Liver (tissue), 9 donors: ENCODE data around the gene FAM120B. TPM values are rescaled to one million over a fixed set of nuclear protein-coding genes. Genes with fewer than 3 reads are reported as not detected.

ENCODE experiments used
- DNase-seq: peaks from one replicate; pipeline ENCODE4 v3.0.0-alpha.2; 2017; ENCODE audit warnings: low spot score
- H3K27ac ChIP-seq, 2 donors: one replicate each; pipeline ENCODE4 v1.7.0; 2013; ENCODE audit warnings: inconsistent platforms in 2 of 2, low read length in 2 of 2, control low read depth in 1 of 2, low read depth in 1 of 2, mild to moderate bottlenecking in 1 of 2
- H3K27me3 ChIP-seq, 4 donors: one replicate each; pipeline versions ENCODE4 v1.6.1 to v1.7.0; 2013; ENCODE audit warnings: low read length in 3 of 4, inconsistent platforms in 1 of 4, mild to moderate bottlenecking in 1 of 4, moderate library complexity in 1 of 4; ENCODE audit not compliant: control insufficient read depth in 4 of 4, insufficient read depth in 4 of 4
- H3K36me3 ChIP-seq, 4 donors: one replicate each; pipeline versions ENCODE4 v1.6.1 to v1.7.0; 2013; ENCODE audit warnings: low read length in 3 of 4, mild to moderate bottlenecking in 3 of 4, low read depth in 1 of 4, moderate library complexity in 1 of 4; ENCODE audit not compliant: control insufficient read depth in 4 of 4, insufficient read depth in 3 of 4
- H3K4me1 ChIP-seq, 4 donors: one replicate each; pipeline versions ENCODE4 v1.6.1 to v1.7.0; 2013; ENCODE audit warnings: low read length in 3 of 4, mild to moderate bottlenecking in 3 of 4, moderate library complexity in 1 of 4; ENCODE audit not compliant: control insufficient read depth in 4 of 4, insufficient read depth in 4 of 4
- H3K4me3 ChIP-seq, 3 donors: one replicate each; pipeline versions ENCODE4 v1.6.1 to v1.7.0; 2013; ENCODE audit warnings: low read length in 3 of 3, control low read depth in 1 of 3, low read depth in 1 of 3, mild to moderate bottlenecking in 1 of 3
- H3K9ac ChIP-seq, 2 donors: one replicate each; pipeline ENCODE4 v1.7.0; 2013; ENCODE audit warnings: low read length in 2 of 2, mild to moderate bottlenecking in 2 of 2, moderate library complexity in 2 of 2, control low read depth in 1 of 2, low read depth in 1 of 2
- H3K9me3 ChIP-seq, 4 donors: one replicate each; pipeline versions ENCODE4 v1.6.1 to v1.7.0; 2013; ENCODE audit warnings: low read length in 3 of 4; ENCODE audit not compliant: control insufficient read depth in 4 of 4
- ATF3 ChIP-seq: IDR thresholded peaks from 2 replicates; pipeline ENCODE4 v1.6.1; 2016; ENCODE audit warnings: antibody characterized with exemption
- CTCF ChIP-seq: fragments of 150-350 bp; IDR thresholded peaks from 2 replicates; pipeline ENCODE4 v1.5.1; 2017; ENCODE audit warnings: improper control_type of control experiment, low read depth, low read length; ENCODE audit not compliant: missing input control
- FOXA2 ChIP-seq: IDR thresholded peaks from 2 replicates; pipeline ENCODE4 v1.6.1; 2016; ENCODE audit warnings: antibody characterized with exemption
- GABPA ChIP-seq, 2 donors: IDR thresholded peaks in 1 of 2; conservative IDR thresholded peaks in 1 of 2; 2 replicates each; pipeline ENCODE4 v1.6.1; 2016; ENCODE audit warnings: antibody characterized with exemption in 2 of 2, mild to moderate bottlenecking in 1 of 2, moderate library complexity in 1 of 2
- HNF4A ChIP-seq, 2 donors: conservative IDR thresholded peaks; 2 replicates each; pipeline ENCODE4 v1.6.1; 2016; ENCODE audit warnings: antibody characterized with exemption in 2 of 2, mild to moderate bottlenecking in 2 of 2
- HNF4G ChIP-seq: IDR thresholded peaks from 2 replicates; pipeline ENCODE4 v1.6.1; 2016; ENCODE audit warnings: antibody characterized with exemption
- JUND ChIP-seq, 2 donors: IDR thresholded peaks; 2 replicates each; pipeline ENCODE4 v1.6.1; 2016; ENCODE audit warnings: antibody characterized with exemption in 2 of 2
- NR2F2 ChIP-seq: IDR thresholded peaks from 2 replicates; pipeline ENCODE4 v1.6.1; 2016; ENCODE audit warnings: antibody characterized with exemption
- RAD21 ChIP-seq, 2 donors: IDR thresholded peaks; 2 replicates each; pipeline ENCODE4 v1.6.1; 2016; ENCODE audit warnings: antibody characterized with exemption in 2 of 2, mild to moderate bottlenecking in 2 of 2
- TAF1 ChIP-seq: conservative IDR thresholded peaks from 2 replicates; pipeline ENCODE4 v1.6.1; 2016; ENCODE audit warnings: antibody characterized with exemption, mild to moderate bottlenecking
- YY1 ChIP-seq: IDR thresholded peaks from 2 replicates; pipeline ENCODE4 v1.6.1; 2016; ENCODE audit warnings: antibody characterized with exemption, mild to moderate bottlenecking
- WGBS: extraction: QIAGEN DNeasy Blood & Tissue Kit; methylation state at CpG from one replicate; pipeline ENCODE4 v1.1.7; 2013; 5-methylcytosine and 5-hydroxymethylcytosine counted together
- polyA plus RNA-seq, 2 donors: library from polyadenylated mRNA; stranded (reverse) in 1 of 2; unstranded in 1 of 2; fragments of 200-250 nt in 1 of 2; fragments of >200 nt in 1 of 2; fragmentation: Nextera tagmentation in 1 of 2; extraction: Ambion mirVana in 1 of 2; gene quantifications; one replicate each; pipeline versions ENCODE4 v1.2.1 to v1.2.3, GENCODE V29; 2013 to 2015
- total RNA-seq, 2 donors: library from RNA; depleted of rRNA; stranded (reverse); fragments of >200 nt; gene quantifications; one replicate each; pipeline ENCODE4 v1.2.3, GENCODE V29; 2014
- donor health status: healthy.
- donor health status: healthy.
- donor health status: healthy.
- donor health status: healthy.
- donor health status: healthy.

Gene FAM120B
- total and polyA plus RNA-seq, 4 donors, result 6.0 to 11.1 (median 9.1) TPM

DNA sequence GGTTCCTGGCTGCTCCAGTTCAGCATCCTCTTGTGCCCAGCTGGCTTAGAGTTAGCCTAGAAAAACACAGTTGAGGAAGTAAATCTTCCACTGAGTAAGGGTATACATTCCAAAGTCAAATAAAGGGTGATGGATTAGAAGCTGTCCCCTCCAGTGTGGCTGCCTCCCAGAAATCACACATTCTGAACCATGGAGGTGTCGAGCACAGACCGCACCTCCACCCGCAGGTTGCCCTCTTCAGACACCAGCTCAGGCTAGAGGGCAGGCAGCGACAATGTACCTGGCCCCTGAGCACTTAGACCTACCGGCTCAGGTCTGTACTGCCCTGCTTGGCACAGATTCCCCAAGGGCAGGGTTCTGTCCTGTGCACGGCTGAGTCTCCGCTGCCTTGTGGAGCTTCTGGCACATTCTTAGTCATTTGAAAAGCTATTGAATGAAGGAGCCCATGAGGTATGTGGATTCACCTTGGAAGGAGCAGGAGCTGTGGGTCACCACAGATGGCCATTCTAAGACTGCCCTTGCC, 118.1 kb downstream of the FAM120B start (continued):
- TF ChIP-seq YY1 (no peak), CTCF (no peak), TAF1 (no peak), ATF3 (no peak), FOXA2 (no peak)

- TF ChIP-seq RAD21 (IDR thresholded peaks at IDR 0.05) (peak in 1 of 2 donors; percentile 9), ATF3 (no peak)
- H3K36me3 ChIP-seq, result no peaks in the 10 kb centered on the region
- no peaks in the 10 kb centered on the region for H3K9me3 ChIP-seq
- H3K27ac ChIP-seq, result no peak overlapping the region
- DNase-seq, result peak; percentile 23
- no peak overlapping the region for H3K9ac ChIP-seq
- H3K4me3 ChIP-seq, result no peak overlapping the region
- H3K27me3 ChIP-seq, result peaks cover 0 to 7% (median 0%) of the 10 kb centered on the region in 4 donors
- WGBS, result 54% methylated on average over 7 of the region's 7 CpGs
- no peaks in the 10 kb centered on the region for H3K4me1 ChIP-seq
Measured at GRCh38 chr6:170429450-170429849, 122.9 kb downstream of the FAM120B start.

DNA sequence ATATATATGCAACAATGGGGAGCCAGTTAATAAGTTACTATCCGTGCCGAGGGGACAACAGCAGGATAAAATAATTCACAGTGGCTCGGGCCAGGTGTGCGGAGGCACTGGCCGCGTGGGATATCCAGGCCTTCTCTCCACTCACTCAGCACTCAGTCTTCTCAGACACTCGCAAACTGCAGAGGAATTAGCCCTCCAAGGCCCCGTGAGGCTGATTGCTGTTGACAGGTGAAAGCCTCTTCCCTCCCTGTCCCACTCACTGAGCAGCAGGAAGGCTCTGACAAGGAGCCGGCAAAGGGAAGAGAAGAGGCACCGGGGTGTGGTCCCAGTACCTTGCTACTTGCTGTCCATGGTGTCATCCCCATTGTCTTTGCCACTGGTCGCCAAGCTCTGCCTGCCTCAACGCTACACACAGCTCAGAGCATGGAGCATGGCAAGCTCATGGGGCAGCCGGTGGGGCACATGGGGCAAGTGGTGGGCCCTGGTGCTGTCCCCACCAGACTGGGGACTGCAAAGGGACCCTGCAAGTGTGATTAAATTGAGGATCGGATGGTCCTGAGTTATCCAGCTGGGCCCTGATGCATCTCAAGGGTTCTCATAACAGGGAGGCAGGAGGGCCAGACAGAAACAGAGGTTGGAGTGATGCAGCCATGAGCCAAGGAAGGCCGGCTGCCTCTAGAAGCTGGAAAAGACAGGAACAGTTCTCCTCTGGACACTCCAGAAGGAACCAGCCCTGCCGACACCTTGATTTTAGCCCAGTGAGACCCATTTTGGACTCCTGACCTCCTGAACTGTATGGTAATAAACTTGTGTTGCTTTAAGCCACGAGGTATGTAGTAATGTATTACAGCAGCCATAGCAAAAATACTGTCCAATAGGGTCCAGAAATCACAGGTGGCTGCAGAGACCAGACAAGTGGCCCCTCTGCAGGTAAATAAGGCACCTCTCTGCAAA, 126.9 kb downstream of the FAM120B start:
- Histone ChIP-seq H3K9me3 (no peaks in the 10 kb centered on the region), H3K36me3 (no peaks in the 10 kb centered on the region), H3K27me3 (peaks cover 0 to 4% (median 0%) of the 10 kb centered on the region in 4 donors), H3K4me1 (peaks cover 0 to 5% (median 0%) of the 10 kb centered on the region in 4 donors), H3K27ac (no peak overlapping the region), H3K9ac (no peak overlapping the region), H3K4me3 (no peak overlapping the region)
- TF ChIP-seq HNF4A (conservative IDR thresholded peaks at IDR 0.05), result no peak
- no peak for TF ChIP-seq CTCF
- TF ChIP-seq NR2F2, result no peak
- no peak for TF ChIP-seq JUND (IDR thresholded peaks at IDR 0.05)
- TF ChIP-seq FOXA2, result no peak
- TF ChIP-seq YY1, result no peak
- no peak for TF ChIP-seq GABPA (IDR thresholded peaks at IDR 0.05 in 1 of 2, conservative IDR thresholded peaks at IDR 0.05 in 1 of 2)
- no peak for TF ChIP-seq HNF4G
- no peak for TF ChIP-seq RAD21 (IDR thresholded peaks at IDR 0.05)
- DNase-seq, result peak; percentile 31
- WGBS, result 76% methylated on average over 17 of the region's 17 CpGs
